ENCODE results near the gene DMWD. TPM values are rescaled to one million over a fixed set of nuclear protein-coding genes. Genes with fewer than 3 reads are reported as not detected.
A peak's percentile ranks its signal among the peaks of the same experiment; 100 is the strongest.

The DMWD gene
- total and polyA plus RNA-seq, 12 donors = 44.6 to 78.1 (median 68.0) TPM

DNA sequence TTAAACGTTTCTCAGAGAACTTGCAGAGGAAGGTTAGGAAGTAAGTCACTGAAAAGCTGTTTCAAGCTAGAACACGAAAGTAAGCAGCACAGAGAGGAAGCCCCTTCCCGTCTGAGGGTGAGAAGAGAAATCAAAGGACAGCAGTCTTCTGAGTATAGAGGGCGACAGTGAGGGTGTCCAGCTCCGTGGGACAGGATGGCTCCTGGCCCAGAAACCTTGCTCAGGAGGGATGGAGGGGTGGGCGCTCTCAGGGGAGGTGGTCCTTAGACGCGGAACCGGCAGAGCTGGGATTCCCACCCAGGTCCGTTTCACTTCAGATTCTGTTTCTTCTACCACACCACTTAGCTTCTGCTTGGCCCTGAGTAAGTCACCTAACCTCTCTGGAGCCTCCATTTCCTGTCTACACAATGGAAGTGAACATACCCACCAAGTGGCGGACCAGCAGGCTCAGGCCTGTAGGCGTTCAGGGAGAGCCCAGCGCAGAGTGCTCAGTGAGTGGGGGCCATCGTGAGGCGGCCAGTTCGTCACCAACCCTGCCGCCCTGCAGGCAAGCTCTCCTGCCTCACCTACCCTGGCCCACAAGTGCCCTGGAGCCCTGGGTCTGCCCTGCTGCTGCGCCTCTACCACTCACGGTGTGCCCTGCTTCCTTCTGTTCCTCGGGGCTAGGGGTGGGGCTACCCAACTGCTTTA lies 27.9 kb upstream of the DMWD start:
- H3K4me1 ChIP-seq = peaks cover 0 to 22% (median 13%) of the 10 kb centered on the region in 9 donors
- peaks cover 0 to 62% (median 29%) of the 10 kb centered on the region in 9 donors for H3K36me3 ChIP-seq
- peaks cover 0 to 11% (median 0%) of the 10 kb centered on the region in 7 donors for H3K27me3 ChIP-seq
- no peaks in the 10 kb centered on the region for H3K9me3 ChIP-seq
- TF ChIP-seq, protein P1, sequence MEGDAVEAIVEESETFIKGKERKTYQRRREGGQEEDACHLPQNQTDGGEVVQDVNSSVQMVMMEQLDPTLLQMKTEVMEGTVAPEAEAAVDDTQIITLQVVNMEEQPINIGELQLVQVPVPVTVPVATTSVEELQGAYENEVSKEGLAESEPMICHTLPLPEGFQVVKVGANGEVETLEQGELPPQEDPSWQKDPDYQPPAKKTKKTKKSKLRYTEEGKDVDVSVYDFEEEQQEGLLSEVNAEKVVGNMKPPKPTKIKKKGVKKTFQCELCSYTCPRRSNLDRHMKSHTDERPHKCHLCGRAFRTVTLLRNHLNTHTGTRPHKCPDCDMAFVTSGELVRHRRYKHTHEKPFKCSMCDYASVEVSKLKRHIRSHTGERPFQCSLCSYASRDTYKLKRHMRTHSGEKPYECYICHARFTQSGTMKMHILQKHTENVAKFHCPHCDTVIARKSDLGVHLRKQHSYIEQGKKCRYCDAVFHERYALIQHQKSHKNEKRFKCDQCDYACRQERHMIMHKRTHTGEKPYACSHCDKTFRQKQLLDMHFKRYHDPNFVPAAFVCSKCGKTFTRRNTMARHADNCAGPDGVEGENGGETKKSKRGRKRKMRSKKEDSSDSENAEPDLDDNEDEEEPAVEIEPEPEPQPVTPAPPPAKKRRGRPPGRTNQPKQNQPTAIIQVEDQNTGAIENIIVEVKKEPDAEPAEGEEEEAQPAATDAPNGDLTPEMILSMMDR (IDR thresholded peaks at IDR 0.05) = no peak
- no peak overlapping the region for H3K4me3 ChIP-seq
- 73 to 74% methylated on average over 20 of the region's 20 CpGs for WGBS, 2 donors
- peak overlapping the region in 1 of 10 donors; percentile 21 for H3K27ac ChIP-seq
- intact Hi-C loops (cut with DNase I) = no loop called here
- DNase-seq (no peak), ATAC-seq (no peak)

DNA sequence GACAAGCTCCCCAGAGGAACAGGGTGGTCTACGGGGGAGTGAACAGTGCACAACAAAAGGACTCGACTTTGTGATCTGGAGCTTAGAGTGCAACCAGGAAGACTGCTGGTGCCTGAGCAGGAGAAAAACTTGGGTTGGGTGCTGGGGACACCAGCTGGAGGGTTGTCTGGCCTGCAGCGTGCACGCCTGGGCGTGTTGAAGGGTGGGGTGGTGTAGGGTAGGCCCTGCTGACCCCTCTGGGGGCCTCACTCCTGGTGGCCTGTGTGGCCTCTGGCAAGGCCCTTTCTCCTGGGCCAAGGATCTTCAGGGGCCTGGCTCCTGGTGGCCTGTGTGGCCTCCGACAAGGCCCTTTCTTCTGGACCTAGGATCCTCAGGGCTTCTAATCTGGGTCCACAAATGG lies 27.1 kb upstream of the DMWD start:
- Histone ChIP-seq H3K9me3 (no peaks in the 10 kb centered on the region), H3K4me3 (no peak overlapping the region), H3K36me3 (peaks cover 0 to 54% (median 23%) of the 10 kb centered on the region in 9 donors), H3K4me1 (peaks cover 0 to 30% (median 20%) of the 10 kb centered on the region in 9 donors), H3K27ac (no peak overlapping the region), H3K27me3 (peaks cover 0 to 19% (median 0%) of the 10 kb centered on the region in 7 donors)
- ATAC-seq (no peak), DNase-seq (no peak)
- TF ChIP-seq, protein P1 (IDR thresholded peaks at IDR 0.05) = no peak
- WGBS, 2 donors = 83 to 88% methylated on average over 6 of the region's 6 CpGs
- intact Hi-C loops (cut with DNase I) = loop anchor here in 4 of 10 donors (5.0 to 10.0 kb wide), 4 partner anchors 58 to 198 kb away; partner anchors contain the start of gene IRF2BP1 (in 1 of the 4)

DNA sequence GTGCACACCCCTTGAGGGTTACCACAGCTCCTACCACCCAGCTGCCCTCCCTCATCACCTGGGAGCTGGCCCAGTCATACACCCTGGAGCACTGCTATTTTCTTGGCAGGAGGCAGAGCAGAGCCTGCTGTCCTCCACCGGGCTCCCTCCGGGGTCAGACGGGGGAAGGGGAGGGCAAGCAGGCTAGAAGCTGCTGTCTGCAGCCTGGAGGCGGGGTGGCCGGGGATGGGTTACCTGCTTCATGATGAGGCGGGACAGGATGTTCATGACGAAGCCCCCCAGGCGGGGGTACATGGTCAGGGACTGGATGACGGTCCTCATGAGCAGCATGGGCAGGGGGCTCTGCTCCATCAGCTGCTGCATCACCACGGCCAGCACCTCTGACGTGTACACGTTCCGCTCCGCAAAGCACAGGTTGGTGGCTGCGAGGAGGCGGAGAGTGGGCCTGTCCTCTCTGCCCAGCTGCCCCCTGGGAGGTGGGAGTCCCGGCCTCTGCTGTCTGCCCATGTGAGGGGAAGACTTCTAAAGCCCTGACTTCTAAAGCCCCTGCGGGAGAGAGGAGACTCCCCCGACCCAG lies 25.2 kb upstream of the DMWD start:
- intact Hi-C loops (cut with DNase I) = loop anchor here in 4 of 10 donors (5.0 to 10.0 kb wide), 4 partner anchors 59 to 199 kb away; partner anchors contain the start of gene IRF2BP1 (in 1 of the 4)
- 78 to 81% methylated on average over 19 of the region's 19 CpGs for WGBS, 2 donors
- DNase-seq (no peak), ATAC-seq (peak in 4 of 8 donors; percentile 2 to 12 (median 3))
- no peak overlapping the region for H3K27ac ChIP-seq
- peaks cover 0 to 35% (median 6%) of the 10 kb centered on the region in 9 donors for H3K36me3 ChIP-seq
- H3K4me1 ChIP-seq = peaks cover 0 to 31% (median 22%) of the 10 kb centered on the region in 9 donors
- no peak overlapping the region for H3K4me3 ChIP-seq
- TF ChIP-seq, protein P1 (IDR thresholded peaks at IDR 0.05) = no peak
- peaks cover 0 to 36% (median 0%) of the 10 kb centered on the region in 7 donors for H3K27me3 ChIP-seq
- H3K9me3 ChIP-seq = no peaks in the 10 kb centered on the region

DNA sequence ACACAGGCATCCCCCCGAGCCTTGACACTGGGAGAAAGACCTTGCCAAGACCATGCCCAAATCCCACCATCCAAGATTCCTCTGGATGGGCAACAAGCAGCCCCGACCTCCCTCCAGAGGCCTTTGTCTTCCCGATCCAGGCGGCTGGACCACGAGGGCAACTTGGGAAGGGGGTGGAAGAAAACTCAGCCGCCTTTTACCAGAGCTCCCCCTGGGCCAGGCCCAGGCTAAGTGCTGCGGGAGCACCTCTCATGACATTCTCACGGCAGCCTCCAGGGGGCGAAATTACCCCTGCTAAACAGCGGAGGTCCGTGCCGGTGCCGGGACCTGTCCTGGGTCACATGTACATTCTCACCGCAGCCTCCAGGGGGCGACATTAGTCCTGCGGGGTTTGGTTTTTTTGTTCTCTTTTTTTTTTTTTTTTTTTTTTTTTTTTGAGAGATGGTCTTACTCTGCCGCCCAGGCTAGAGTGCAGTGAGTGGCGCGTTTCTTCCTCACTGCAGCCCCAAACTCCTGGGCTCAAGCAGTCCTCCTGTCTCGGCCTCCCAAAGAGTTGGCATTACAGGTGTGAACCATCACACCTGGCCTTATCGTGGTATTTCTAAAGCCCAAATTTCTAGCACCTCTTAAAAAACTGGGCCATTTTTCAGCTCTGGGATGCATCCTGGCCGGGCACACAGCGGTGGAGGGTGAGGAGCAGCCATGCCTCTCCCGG lies 24.5 kb upstream of the DMWD start:
- peaks cover 0 to 28% (median 0%) of the 10 kb centered on the region in 9 donors for H3K36me3 ChIP-seq
- ATAC-seq (peak; percentile 79 to 94 (median 90)), DNase-seq (peak; percentile 94)
- TF ChIP-seq, protein P1 (IDR thresholded peaks at IDR 0.05) = peak; percentile 94 to 99 (median 98)
- peaks cover 0 to 36% (median 0%) of the 10 kb centered on the region in 7 donors for H3K27me3 ChIP-seq
- no peaks in the 10 kb centered on the region for H3K9me3 ChIP-seq
- 24% methylated on average over 24 of the region's 24 CpGs for WGBS, 2 donors
- peaks cover 0 to 31% (median 22%) of the 10 kb centered on the region in 9 donors for H3K4me1 ChIP-seq
- intact Hi-C loops (cut with DNase I) = loop anchor here in 4 of 10 donors (5.0 to 10.0 kb wide), 4 partner anchors 60 to 200 kb away; partner anchors contain the start of gene IRF2BP1 (in 1 of the 4)
- no peak overlapping the region for H3K4me3 ChIP-seq
- peak overlapping the region in 2 of 10 donors; percentile 32 to 44 for H3K27ac ChIP-seq

Measured in heart right ventricle (tissue), 16 donors.